GM21360 (cell line): ENCODE data around the gene ECM1.

ENCODE experiments used
- ATAC-seq: cut with Tn5 transposase; IDR thresholded peaks from one replicate; pipeline ENCODE4 v1.9.1; 2021; ENCODE audit warnings: mild to moderate bottlenecking, moderate library complexity; ENCODE audit not compliant: unreplicated experiment

The ECM1 gene

DNA sequence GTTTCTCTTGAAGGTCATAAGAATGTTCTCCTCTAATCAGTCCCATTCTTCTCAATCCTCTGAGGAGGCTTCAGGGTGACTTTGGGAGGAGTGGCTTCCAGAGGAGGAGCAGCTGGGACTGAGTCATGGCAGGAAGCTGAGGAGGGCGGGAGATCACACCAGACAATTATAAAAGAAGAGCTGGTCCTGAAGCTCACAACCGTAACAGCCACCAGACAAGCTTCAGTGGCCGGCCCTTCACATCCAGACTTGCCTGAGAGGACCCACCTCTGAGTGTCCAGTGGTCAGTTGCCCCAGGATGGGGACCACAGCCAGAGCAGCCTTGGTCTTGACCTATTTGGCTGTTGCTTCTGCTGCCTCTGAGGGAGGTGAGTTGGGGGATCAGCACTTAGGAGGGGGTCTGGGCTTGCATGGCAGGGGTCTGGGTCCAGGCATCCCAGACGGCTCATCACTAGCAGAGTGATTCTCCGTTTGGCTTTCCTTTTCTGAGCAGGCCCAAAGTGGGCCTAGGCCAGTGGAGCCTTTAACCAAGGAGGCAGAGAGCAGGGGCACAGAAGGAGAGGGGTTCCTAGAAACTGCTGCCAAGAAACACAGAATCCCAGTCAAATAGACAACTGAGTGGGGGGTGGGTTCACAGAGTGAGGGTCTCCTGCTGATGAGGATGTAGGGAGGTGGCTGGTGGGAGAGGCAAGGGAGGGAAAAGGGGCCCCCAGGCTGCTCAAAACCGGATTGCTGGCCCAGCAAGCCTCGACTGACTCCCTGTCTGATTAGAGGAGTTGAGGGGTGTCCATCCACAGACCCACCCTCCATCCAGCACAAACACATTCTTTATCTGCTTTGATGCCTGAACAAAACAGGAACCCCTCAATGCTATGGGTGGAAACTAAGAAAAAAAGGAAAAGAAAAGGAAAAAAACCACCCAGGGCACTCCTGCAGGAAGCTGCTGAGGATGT, at the start of gene ECM1:
TSS of gene ECM1 (plus strand) at position 198 of the 953 bp plus-strand sequence. CDS start at position 299, 101 bp downstream.
- no peak for ATAC-seq

DNA sequence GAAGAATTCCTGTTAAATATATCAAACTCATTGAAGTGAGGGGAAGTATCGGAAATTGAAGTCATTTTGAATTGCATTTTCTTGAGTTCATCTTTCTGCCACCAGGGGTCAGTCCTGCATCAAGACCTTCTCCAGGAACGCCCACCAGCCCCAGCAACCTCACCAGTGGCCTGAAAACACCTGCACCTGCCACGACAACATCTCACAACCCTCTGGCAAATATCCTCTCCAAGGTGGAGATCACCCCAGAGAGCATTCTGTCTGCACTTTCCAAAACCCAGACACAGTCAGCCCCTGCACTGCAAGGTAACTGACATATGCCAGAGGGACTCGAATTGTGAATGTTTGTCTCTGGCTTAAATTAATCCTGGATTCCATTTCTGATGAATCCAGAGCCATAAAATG, 43.5 kb upstream of the ECM1 start:
- no peak for ATAC-seq

DNA sequence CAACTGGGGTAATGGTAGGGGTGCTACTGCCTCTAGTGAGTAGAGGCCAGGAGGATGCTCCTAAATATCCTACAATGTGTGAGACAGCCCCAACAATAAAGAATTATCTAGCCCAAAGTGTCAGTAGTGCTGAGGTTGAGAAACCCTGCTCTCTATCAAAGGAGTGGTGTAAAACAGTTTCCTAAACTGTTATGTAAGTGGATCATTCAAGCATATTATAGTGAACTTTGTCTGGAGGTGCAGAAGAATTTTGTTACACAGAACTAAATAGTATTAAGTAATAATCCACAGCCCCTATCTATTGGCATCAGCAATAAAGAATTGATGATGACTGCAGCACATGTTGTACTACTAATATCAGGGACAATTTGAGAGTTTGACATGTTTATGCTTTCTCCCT, 40.9 kb upstream of the ECM1 start:
- ATAC-seq = no peak

DNA sequence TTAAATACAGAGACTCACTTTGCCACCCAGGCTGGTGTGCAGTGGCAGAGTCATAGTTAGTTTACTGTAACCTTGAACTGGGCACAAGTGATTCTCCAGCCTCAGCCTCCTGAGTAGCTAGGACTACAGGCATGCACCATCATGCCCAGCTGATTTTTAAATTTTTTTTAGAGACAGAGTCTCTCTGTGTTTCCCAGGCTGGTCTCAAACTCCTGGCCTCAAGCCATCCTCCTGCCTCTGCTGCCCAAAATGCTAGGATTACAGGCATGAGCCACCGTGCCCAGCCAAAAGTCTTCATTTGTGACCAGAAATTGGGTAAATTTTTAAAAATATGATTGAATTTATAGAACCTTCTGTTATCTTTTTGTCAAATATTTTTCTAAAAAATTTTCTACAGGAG, 38.6 kb upstream of the ECM1 start:
- ATAC-seq = no peak

DNA sequence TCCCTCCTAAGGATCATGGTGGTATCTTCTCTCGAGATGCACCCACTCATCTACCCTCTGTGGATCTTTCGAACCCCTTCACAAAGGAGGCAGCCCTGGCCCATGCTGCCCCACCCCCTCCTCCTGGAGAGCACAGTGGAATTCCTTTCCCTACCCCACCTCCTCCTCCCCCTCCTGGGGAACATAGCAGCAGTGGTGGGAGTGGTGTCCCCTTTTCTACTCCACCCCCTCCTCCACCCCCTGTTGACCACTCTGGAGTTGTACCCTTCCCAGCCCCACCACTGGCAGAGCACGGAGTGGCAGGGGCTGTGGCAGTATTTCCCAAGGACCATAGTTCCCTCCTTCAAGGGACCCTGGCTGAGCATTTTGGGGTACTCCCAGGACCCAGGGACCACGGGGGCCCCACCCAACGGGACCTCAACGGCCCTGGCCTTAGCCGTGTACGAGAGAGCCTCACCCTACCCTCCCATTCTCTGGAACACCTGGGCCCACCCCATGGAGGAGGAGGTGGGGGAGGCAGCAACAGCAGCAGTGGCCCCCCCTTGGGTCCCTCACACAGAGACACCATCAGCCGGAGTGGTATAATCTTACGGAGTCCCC, 35.2 kb upstream of the ECM1 start:
- no peak for ATAC-seq

DNA sequence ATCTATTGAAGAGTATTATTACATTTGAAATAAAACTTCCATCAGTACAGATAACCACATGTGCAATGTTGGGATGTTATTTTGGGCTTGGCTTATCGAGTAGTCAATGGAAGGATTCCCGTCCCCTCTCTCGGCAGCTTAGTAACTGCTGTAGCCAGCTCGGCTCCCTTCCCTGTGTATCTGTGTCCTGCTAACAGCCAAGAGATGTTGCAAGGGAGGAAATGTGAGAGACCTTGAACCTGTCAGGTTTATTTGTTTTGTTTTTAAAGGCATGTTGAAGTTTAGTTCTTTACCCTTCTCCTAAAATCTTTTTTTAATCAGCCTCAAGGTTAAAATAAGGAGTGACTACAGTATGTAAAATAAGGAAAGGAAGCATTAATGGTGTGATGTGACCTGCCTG, 34.2 kb upstream of the ECM1 start:
- no peak for ATAC-seq

DNA sequence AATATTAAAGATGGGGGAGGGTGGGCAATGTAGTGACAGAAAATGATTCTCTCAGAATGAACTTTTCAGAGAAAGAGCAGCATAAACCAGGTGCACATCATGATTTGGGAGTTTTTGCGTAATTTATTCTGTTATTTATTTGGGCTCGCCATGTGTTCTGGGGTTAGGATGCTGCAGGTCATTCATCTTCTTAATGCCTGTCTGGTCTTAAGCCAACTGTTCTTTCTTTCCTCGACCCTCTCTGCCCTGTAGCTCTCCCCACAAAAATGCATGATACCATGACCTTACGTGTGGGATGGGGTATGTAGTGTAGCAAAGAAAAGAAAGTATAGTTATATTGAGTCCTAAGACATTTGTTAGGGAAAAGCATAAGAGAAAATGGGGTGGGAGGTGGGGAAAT, 33.0 kb upstream of the ECM1 start:
- no peak for ATAC-seq

DNA sequence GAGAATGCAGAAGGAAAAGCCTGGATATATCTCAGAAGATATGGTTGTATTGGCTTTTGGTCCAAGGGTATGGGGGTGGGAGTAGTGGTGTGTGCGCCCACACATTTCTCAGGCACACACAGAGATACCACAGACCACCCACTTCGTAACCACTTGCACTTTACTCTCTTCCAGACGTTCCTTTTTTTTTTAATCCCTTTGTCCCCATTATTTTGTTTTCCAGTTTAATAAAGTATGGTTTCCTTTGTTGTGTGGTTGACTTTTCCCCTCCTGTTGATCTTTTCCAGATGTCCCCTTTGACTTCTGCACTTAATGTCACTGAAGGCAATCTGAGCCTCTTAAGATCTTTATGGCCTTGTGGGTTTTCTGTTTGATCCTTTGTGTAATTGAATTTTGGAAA, 31.2 kb upstream of the ECM1 start:
- no peak for ATAC-seq

DNA sequence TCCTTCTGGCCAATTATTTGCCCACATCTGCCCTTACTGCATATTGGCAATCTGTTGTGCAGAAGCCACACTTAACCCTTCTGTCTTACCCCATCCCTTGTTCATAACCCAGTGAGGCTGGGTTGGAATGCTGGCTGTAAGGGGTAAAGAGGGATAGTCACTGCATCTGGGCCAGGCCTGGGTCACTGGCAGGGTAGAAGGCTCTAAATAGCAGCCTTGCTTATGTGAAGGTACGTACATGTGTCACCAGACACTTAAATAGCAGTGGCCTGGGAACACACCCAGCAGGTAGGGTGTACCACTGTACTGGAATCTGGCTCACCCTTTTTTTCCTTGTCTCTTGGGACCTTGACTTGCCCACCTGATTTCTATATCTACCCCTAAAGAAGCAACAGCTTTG, 30.6 kb upstream of the ECM1 start:
- no peak for ATAC-seq

DNA sequence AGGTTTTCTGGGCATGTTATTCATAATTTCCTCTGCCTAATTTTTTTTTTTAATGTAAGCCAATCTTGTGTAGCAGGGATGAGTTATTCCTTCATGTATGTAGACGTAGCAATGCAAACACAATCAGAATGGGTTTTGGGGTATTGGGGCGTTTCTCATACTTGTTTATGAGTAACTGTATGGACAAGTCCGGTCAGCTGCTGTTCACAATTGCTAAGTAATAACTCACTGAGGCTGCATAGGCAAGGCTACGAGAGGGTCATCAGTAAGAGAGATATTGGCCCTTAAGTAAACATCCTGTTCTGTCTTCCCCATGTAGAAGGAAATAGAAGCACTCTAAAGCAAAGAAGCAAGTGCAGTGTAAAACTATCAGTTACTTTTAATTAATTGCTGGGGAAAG, 30.2 kb upstream of the ECM1 start:
- ATAC-seq = no peak

DNA sequence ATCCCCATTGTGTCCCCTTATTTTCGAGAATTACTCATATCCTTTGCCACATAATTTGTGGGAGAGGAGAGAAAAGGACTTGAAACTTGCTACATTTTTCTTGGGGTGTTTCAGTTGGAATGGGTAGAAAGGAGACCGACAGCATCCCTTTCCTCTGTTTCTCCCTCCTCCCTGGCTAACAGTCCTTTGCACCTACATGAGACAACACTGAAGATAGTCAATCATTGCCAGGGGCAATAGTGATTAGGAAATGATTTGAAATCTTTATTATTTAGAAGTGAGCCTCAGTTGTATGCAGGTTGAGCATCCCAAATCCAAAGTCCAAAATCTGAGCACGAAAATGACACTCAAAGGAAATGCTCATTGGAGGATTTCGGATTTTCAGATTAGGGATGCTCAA, 28.5 kb upstream of the ECM1 start:
- no peak for ATAC-seq

DNA sequence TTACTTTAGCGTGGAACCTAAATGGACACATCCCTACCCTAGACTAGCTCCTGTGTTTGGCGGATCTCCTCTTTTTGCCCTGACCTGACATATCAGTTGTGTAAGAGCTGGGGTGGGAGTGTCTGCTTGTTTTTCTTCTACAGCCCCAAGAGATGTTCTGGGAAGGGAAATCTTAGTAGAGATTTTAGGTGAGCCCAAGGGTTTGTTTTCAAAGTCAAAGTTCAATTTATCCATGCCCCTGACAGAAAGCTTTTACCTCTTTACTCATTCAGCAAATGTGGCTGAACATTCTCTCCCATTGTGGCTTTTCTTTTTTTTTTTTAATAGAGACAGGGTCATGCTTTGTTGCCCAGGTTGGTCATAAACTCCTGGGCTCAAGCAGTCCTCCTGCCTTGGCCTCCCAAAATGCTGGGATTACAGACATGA, 28.0 kb upstream of the ECM1 start:
- no peak for ATAC-seq

DNA sequence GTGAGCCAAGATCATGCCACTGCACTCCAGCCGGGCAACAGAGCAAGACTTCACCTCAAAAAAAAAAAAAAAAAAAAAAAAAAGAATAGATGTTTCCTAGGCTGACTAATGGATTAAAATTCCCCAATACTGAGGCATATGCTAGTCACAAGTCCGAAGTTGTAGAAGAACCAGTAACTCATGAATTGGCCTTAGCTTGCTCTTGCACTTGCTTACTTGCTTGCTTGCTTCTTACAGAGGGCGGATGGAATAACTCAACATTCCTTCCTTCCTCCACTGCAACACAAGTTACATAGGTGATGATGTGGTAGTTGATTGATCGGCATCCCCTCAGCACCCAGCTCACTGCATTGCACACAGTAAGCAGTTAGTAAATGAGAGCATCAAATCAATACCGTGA, 23.5 kb upstream of the ECM1 start:
- ATAC-seq = no peak

DNA sequence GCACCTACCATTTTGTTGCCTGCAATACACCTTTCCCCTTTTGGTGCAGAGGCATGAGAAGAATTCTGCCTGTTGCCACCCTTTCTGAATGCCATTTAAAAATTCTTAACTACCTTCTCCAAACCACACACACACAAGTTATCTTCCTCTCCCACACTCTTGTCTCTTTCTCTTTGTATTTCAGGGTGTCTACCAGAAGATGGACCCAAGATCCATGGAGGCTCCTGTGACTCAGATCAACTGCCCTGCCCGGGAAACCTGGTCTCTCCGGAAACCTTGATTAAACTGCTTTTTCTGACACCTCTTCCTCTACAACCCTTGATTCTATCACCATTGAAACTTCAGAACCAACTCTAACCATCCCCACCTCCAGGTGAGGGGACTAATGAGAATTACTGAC, 23.0 kb upstream of the ECM1 start:
- ATAC-seq = no peak

DNA sequence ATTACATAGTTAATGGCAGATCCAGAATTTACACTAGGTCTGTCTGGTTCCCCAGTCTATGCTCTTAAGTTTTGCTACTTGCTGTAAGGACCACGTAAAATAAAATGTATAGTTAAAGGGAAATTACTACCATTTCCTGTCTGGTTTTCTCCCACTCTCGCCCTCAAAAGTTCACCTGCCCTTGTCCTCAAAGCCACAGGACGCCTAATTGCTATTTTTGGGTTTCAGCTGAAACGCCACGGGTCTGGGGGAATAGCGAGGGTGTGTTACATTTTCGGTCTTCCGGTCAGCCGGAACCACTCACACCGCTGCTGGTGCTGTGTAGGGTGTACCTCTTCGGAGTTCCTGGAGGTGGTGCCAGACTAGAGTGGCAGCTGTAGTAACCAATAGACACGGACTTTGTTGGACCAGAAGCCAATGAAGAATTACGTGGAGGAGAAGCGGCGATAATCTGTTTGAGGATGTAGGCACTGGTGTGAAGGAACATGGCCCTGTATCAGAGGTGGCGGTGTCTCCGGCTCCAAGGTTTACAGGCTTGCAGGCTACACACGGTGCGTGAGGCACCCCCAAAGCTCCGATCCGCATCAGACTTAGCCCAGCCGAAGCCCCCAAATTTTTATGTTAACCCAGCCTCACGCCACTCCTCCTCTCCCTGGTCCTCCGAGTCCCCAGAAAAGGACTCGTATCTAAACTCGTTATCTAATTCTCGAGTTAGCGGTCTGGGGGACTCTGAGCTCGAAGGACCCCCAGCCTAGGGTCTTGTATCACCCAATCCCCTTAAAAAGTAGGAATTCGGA, 20.7 kb upstream of the ECM1 start, which contains the start of gene TARS2:
TSS of gene TARS2 (plus strand) at position 454 of the 797 bp plus-strand sequence. CDS start at position 486, 32 bp downstream.
- peak; percentile 96 for ATAC-seq

DNA sequence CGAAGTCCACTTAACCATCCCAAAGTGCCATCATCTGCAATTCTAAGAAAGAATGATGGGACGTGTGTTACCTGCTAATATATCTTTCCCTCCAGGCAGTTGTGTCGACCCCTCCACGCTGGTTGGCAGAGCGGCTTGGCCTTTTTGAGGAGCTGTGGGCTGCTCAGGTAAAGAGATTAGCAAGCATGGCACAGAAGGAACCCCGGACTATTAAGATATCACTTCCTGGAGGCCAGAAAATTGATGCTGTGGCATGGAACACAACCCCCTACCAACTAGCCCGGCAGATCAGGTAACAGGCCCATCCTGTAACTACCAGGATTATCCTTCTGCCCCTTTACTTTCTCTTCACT, 20.2 kb upstream of the ECM1 start:
- no peak for ATAC-seq

DNA sequence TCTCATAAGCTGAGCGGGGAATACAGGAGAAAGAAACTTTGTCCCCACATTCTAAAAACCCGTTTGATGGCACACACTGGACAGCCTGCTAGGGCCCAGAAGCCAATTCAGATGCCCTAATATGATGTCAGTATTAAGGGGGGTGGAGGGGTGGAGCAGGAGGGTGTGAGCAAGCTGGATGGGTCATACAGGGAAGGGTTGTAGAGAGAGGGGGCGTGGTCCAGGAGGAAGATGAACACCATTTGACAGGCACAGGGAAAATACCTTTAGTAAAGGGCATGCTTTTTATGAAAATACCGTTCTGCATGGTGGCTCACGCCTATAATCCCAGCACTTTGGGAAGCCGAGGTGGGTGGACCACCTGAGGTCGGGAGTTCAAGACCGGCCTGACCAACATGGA, 14.7 kb upstream of the ECM1 start:
- ATAC-seq = no peak

DNA sequence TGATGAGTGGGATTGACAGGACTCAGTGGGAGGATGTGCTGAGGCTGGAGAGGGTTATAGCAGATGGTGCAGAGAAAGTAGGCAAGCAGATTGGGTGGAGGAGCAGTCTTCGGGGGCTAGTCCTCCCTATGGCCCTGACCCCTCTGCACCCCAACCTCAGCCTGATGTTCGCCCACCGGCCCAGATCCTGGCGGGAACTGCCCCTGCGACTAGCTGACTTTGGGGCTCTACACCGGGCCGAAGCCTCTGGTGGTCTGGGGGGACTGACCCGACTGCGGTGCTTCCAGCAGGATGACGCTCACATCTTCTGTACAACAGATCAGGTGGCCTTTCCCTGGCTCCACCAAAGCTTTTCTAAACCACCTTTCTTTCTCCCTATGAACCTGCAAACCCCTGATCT, 9.6 kb upstream of the ECM1 start:
- ATAC-seq = no peak

DNA sequence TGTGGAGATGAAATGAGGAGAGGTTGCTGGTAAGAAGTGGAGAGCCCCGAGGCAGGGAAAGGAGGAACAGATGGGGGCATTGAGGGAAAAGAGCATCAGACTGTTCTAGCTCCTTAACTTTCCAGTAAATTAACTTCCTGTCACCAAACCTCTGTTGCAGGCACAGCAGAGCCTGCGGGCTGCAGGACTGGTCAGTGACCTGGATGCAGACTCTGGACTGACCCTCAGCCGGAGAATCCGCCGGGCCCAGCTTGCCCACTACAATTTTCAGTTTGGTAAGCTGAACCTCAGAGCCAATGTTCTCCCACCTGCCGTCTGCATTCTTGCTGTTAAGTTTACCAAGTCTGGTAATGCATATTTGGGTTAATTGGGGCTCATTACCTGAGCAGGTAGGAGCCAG, 2.5 kb upstream of the ECM1 start:
- no peak for ATAC-seq

DNA sequence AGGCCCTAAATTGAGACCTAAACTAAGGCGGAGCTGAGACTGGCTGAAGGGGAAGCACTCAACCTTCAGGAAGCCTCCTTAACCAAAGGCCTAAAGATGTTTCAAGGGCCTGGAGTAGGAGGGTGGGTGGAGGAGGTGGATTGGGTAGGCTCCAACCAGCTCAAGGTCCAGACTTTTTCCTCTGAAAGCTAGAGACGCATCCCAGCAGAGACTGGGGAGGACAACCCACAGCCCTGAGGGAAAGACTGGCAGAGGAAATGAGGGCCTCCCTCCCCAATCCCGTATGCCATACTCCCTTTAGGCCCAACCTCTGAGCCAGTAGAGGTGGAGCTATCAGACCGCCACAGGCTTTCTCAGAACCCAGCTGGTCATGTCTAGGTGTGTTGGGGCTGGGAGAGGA, 1.1 kb downstream of the ECM1 start:
- no peak for ATAC-seq

DNA sequence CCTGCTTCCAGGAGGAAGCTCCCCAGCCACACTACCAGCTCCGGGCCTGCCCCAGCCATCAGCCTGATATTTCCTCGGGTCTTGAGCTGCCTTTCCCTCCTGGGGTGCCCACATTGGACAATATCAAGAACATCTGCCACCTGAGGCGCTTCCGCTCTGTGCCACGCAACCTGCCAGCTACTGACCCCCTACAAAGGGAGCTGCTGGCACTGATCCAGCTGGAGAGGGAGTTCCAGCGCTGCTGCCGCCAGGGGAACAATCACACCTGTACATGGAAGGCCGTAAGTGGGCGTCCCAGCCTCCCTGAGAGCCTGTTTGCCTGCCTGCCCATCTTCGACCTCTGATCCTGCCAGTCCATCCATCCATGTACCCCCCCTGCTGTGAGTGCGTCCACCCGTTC, 3.6 kb downstream of the ECM1 start:
- no peak for ATAC-seq
